ENCODE data around the gene PNKD. TPM values are rescaled to one million over a fixed set of nuclear protein-coding genes. Genes with fewer than 3 reads are reported as not detected.

The PNKD gene
- total and polyA plus RNA-seq, 10 of the 15 experiments (the other 5 are each of a cell fraction or from before 2014, with no cell fraction given) = 27.2 to 106 (median 61.3) TPM

GRCh38 chr2:218362606-218363005 lies 92.3 kb downstream of the PNKD start (continued):
- TF ChIP-seq, protein P1, sequence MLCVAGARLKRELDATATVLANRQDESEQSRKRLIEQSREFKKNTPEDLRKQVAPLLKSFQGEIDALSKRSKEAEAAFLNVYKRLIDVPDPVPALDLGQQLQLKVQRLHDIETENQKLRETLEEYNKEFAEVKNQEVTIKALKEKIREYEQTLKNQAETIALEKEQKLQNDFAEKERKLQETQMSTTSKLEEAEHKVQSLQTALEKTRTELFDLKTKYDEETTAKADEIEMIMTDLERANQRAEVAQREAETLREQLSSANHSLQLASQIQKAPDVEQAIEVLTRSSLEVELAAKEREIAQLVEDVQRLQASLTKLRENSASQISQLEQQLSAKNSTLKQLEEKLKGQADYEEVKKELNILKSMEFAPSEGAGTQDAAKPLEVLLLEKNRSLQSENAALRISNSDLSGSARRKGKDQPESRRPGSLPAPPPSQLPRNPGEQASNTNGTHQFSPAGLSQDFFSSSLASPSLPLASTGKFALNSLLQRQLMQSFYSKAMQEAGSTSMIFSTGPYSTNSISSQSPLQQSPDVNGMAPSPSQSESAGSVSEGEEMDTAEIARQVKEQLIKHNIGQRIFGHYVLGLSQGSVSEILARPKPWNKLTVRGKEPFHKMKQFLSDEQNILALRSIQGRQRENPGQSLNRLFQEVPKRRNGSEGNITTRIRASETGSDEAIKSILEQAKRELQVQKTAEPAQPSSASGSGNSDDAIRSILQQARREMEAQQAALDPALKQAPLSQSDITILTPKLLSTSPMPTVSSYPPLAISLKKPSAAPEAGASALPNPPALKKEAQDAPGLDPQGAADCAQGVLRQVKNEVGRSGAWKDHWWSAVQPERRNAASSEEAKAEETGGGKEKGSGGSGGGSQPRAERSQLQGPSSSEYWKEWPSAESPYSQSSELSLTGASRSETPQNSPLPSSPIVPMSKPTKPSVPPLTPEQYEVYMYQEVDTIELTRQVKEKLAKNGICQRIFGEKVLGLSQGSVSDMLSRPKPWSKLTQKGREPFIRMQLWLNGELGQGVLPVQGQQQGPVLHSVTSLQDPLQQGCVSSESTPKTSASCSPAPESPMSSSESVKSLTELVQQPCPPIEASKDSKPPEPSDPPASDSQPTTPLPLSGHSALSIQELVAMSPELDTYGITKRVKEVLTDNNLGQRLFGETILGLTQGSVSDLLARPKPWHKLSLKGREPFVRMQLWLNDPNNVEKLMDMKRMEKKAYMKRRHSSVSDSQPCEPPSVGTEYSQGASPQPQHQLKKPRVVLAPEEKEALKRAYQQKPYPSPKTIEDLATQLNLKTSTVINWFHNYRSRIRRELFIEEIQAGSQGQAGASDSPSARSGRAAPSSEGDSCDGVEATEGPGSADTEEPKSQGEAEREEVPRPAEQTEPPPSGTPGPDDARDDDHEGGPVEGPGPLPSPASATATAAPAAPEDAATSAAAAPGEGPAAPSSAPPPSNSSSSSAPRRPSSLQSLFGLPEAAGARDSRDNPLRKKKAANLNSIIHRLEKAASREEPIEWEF (IDR thresholded peaks at IDR 0.05; ENCODE audit: insufficient replicate concordance, low read depth, low read length) = no peak
- TF ChIP-seq POLR2AphosphoS5 (IDR thresholded peaks at IDR 0.05; ENCODE audit: low read length) = no peak
- TF ChIP-seq SMAD5 (IDR thresholded peaks at IDR 0.05; ENCODE audit: low read depth) = no peak

DNA sequence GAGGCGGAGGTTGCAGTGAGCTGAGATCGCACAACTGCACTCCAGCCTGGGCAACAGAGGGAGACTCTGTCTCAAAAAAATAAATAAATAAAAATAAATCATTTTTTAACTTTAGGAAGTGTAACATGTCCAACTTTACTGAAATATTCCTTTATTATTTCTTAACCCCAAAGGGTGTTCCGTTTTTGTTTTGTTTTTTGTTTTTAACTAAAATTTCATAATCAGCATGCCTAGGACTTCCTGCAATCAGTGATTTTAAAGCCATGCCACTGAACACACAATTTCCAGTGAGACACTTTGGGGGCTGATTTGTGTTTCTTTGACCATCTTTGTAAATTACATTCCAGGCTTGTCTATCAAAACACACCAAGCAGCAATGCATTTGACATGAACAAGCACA lies 93.4 kb downstream of the PNKD start:
- no peak for DNase-seq (ENCODE audit: low read depth, low spot score)
- Histone ChIP-seq H3K9ac (ENCODE audit: control insufficient read depth, insufficient read depth, low read length) (no peak overlapping the region), H3K27ac (ENCODE audit: control insufficient read depth, insufficient read depth) (no peak overlapping the region), H3K4me3 (no peak overlapping the region), H2AFZ (ENCODE audit: control insufficient read depth, low read depth, low read length) (no peak overlapping the region), H3K79me2 (ENCODE audit: control insufficient read depth, insufficient read depth, low read length) (no peaks in the 10 kb centered on the region), H3K36me3 (ENCODE audit: control insufficient read depth in 2 of 2, insufficient read depth in 2 of 2, low read length in 1 of 2) (no peaks in the 10 kb centered on the region), H4K20me1 (ENCODE audit: control insufficient read depth, insufficient read depth) (no peaks in the 10 kb centered on the region), H3K4me2 (ENCODE audit: control insufficient read depth, insufficient read depth) (no peak overlapping the region), H3K4me1 (ENCODE audit: control insufficient read depth, insufficient read depth, low read length) (peaks cover 12% of the 10 kb centered on the region), H3K27me3 (replicated peaks in 1 of 2; ENCODE audit: control insufficient read depth in 2 of 2, insufficient read depth in 2 of 2, low read length in 1 of 2) (no peaks in the 10 kb centered on the region), H3K9me3 (replicated peaks; ENCODE audit: control insufficient read depth, insufficient read depth, low read length) (no peaks in the 10 kb centered on the region; the same call in 2 of the 3 replicates)
- WGBS (ENCODE audit: insufficient coverage, insufficient replicate concordance, low lambda C conversion rate, missing lambda C conversion rate) = 91% methylated on average over 3 of the region's 3 CpGs
- no TSS peak for BruUV-seq (replicated peaks)
- no peak for FAIRE-seq
- ChIA-PET RAD21 (ENCODE audit: unreplicated experiment) (interaction anchor here (1.7 kb wide), 1 partner anchor 73 kb away, joined by 7 read pairs; no protein-coding TSS in a partner anchor), POLR2A (interaction anchor here (0.7 kb wide), 1 partner anchor 283 kb away, joined by 3 read pairs; no protein-coding TSS in a partner anchor), CTCF (interaction anchor here (0.6 to 1.4 kb wide), 5 partner anchors 9 to 94 kb away, joined by 3 to 4 read pairs (median 3); no protein-coding TSS in a partner anchor), SMC1A (ENCODE audit: uncharacterized antibody, unreplicated experiment) (no interaction called here)
- TF ChIP-seq ATF2 (IDR thresholded peaks at IDR 0.05; ENCODE audit: low read length) (no peak), SP1 (IDR thresholded peaks at IDR 0.05; ENCODE audit: low read depth, low read length) (no peak), NBN (IDR thresholded peaks at IDR 0.05) (no peak), JUND (IDR thresholded peaks at IDR 0.05; ENCODE audit: low read depth, low read length) (no peak), KDM1A (IDR thresholded peaks at IDR 0.05; ENCODE audit: borderline replicate concordance) (no peak), SREBF1 (IDR thresholded peaks at IDR 0.05; ENCODE audit: low read length) (no peak), IRF4 (IDR thresholded peaks at IDR 0.05; ENCODE audit: low read depth, low read length) (no peak), MYC (IDR thresholded peaks at IDR 0.05; ENCODE audit: insufficient read depth, insufficient read length, insufficient replicate concordance, low read length, severe bottlenecking) (no peak), PRDM15 (CRISPR knock-in tag; IDR thresholded peaks at IDR 0.05) (no peak)
- intact Hi-C loops (cut with micrococcal nuclease; ENCODE audit: unreplicated experiment) (no loop called here), in situ Hi-C loops (cut with MboI) (no loop called here)
- no peak for ATAC-seq
